NCI-H2196 treated with DMSO at 0.1 percent for 48 hours (cell line): ENCODE results near the gene MS4A10.
"Not testable (repeated sequence)": the region's sequence is repeated elsewhere in the genome, so short reads cannot be mapped to it uniquely, and the experiment has no call there.

Source experiments
- DNase-seq: peaks from one replicate; lab custom pipeline; 2025; ENCODE audit not compliant: unreplicated experiment; lab: John Stamatoyannopoulos, UW

Gene MS4A10

DNA sequence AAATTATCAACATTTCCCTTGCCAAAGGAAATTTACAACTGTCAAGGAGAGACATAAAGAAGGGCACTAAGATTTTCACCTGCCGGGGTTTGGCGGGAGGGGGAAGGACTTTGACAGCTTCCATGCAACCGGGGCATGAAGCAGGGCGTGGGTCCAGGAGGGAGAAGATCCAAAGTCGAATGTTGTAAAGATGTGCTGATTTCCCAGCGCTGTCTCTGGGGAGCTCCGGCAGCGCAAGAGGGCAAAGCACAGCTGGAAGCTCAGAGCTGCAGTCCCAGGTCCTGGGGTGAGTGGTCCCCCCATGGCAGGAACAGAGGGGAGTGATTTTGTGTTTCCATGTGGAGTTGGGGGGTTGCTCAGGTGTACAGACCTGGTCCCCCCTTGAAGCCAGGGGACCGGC lies at the start of gene MS4A10:
Gene MS4A10, plus strand, starts transcription at position 198 of the 400 bp plus-strand sequence. CDS start 5,003 bp downstream, outside the sequence.
- no peak for DNase-seq

DNA sequence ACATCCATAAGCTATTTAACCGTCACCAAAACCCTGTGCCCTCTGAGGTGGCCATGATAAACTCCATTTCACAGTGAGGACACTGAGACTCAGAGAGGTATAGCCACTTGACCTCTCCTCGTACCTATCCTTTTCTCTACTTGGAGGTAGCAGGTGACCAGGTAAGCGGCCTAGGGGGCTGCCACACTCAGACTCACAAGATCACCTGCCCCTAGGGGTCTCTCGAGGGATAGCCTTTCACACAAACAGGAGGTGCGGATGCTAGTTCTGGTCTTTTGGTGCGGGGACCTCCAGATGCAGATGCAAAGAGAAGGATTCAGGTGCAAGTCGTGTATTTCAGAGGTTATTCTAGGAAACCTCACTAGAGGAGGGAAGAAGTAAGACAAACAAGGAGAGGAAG lies 46.0 kb upstream of the MS4A10 start:
- no peak for DNase-seq

DNA sequence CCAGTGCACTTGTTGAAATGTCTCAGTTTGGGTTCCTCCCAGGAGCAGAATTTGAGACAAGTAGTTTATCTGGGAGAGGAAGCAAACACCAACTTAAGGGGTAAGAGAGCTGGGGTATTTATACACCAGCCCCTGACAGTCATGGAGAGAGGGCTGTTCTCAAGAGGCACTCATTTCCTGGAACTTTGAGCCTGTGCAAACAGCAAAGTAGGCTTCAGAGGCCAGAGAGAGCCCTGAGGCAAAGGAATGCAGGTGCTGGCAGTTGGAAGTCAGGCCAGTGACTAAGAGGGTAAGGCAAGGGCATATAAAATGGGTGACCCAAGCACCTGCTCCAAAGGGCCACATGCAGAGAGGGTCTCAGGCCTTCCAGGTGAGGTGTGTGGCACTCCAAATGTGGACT lies 44.6 kb upstream of the MS4A10 start:
- DNase-seq: no peak

DNA sequence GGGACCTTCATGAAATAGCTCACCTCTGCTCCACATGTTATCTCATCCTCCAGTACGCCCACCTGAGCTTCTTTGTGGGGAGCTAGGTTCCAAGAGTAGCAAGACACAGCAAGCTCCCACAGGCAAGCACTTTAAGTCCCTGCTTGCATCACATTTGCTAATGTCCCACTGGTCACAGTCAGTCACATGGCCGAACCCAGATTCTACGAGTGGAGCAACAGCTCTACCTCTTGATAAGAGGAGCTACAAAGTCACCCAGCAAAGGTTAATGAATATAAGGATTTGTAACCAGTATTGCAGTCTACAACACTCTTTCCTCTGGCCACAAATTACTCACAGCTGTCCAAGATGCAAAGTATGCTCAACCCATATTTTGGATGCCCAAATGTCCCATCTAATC lies 43.7 kb upstream of the MS4A10 start:
- no peak for DNase-seq

DNA sequence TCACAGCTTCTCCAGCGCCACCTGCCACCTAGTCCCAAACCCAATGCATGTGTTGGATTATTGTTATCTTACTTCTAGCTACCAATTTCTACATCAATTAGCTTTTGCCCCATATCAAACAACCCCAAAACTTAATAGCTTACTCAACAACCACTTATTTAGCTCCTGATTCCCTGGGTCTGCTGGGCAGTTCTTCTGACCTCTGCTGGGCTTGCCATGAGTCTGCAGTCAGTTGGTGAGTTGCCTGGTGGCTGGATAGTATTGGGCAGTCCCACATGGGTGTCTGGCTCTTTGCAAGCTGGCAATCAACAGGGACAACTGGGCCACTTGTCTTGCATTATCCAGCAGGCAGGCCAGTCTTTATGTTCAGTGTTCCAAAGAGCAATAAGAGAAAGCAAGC lies 42.1 kb upstream of the MS4A10 start:
- DNase-seq: no peak

DNA sequence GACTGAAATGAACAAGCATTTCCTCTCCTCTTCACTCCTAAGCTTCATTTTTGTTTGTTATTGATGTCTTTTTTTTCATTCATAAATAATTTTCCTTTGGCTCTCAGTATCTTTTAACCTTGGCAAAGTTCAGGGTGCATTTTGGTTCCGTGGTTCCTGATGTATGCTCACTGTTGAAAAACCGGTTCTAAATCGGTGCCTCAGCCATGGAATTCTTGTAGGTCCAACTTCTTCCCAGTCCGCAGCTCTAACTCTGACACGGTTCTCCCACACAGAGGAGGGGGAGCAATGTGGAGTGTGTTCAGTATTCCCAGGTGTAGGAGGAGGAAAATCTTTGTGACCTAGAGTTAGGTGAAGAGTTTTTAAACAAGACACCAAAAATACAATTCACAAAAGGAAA lies 41.0 kb upstream of the MS4A10 start:
- no peak for DNase-seq

DNA sequence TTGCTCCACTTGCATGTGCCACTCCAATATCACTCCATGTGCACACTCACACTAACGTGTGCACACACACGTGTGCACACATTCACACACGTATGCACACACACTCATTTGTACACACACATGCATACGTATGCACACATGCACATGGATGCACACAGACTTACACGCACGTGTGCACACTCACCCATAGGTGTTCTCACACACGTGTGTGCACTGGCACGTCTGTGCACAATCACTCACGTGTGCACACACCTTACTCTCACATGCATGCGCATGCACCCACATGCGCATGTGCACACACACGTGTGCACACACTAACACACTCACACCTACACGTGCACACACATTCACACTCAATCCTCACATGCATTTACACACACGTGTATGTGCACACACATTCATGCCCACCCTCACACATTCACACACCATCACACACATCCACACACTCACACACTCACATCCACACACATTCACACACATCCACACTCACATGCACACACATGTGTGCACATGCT lies 37.7 kb upstream of the MS4A10 start:
- DNase-seq: no peak

DNA sequence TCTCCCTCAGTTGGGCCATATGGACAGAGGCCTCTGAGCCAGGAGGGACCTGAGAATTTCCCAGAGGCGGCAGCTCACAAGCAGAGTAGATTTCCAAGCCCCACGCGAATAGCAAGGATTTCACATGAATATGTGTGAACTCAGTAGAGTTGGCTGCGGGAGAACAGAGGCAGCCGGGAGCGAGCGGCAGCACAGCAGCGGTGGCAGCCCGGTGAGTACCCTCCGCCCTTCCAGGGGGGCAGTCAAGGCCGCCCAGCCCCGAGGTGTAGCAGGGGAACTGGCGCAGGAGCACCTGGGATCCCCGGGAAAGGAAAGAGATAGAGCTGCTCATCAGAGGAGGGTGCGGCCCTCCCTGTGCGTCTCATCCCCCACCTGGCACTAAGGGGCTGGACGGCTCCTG lies 36.9 kb upstream of the MS4A10 start:
- no peak for DNase-seq

DNA sequence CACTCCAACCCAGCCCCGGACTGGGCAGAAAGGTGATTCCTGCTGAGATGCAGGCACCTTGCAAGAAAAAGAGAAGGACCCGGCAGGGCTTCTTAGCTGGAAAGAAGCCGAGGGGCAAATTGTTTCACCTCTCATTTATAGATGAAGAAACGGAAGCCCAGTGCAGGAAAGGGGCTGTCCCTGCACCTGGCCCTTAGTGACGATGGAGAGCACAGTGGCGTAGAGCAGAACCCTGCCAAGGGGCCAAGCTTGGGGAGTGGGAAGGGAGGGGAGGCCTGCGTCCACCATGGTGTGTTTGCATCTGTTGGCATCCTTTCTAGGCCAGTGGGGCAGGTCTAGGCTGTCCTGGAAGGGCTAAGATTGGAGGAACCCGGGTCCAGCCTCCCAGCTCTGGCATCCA lies 36.3 kb upstream of the MS4A10 start:
- no peak for DNase-seq

DNA sequence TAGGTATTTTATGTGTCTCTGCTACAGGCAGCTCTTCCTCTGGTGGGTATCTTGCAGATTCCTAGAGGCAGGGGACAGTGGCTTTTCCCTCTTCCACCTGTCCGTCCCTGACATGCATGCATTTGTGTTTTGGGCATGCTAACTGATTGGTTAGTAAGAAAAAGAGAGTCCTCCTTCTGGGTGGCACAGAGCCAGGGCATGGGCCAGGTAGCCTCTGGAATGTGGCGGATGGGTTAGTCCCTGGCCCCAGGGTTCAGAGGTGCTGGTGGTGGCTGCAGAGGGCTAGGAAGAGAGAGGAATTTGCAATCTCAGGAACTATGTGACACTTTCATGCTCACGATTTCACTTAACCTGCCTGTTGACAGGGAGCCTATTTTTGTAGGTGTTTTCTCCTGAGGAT lies 34.2 kb upstream of the MS4A10 start:
- no peak for DNase-seq

DNA sequence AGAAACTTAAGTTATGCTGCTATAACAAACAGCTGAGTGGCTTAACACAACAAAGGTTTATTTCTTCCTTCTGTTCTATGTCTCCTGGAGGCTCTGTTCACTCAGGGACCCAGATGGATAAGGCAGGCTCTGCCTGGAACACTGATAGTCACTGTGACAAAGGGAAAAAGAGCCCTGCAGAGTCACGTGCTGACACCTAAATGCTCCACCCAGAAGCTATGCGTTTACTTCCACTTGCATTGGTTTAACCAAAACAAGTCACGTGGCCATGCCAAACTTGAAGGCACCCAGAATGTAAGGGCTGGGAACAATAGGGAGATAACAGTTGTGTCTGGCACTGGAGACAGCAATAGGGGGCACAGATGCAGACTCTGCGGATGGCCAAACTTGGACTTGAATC lies 31.8 kb upstream of the MS4A10 start:
- no peak for DNase-seq

DNA sequence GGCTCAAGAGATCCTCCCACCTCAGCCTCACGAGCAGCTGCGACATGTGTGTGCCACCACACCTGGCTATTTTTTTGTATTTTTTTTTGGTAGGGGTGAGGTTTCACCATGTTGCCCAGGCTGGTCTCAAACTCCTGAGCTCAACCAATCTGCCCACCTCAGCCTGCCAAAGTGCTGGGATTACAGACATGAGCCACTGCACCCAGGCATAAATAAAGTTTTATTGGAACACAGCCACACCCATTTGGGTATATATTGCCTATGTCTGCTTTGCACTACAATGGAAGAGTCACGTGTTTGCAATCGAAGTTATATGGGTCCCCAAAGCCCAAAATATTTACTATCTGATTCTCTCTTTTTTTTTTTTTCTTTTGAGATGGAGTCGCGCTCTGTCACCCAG lies 30.2 kb upstream of the MS4A10 start:
- DNase-seq: no peak

DNA sequence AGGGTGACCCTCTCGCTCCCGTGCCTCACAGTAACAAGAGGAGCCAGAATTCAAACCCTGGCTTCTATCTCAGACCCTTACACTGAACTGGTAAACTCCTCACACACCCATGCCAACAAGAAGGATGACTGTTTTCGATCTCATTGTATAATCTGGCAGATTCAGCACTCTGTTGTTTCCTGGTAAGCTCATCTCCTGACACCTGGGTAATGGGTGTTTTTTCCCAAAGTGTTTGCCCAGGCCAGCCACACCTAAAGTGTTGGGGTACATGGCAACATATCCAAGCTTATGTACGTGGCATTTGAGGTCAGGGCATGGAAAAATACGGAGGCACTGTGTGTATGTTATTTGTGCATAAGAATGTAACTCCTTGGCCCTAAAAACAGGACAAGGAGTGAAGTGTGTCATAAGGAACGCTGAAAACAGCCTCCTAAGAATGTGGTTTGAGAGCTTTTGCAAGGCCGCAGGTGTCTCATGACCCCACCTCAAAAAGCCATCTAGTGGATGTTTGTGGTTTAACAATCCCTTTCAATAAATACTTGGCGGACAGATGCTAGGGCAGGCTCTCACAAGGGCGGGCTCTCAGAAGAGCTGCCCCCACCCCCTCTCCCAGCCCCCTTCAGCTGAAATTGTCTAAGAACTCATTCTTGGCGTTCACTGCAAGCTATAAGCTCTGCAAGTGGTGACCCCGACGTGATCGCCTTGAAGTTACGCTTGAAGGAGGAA lies 28.7 kb upstream of the MS4A10 start, which contains the start of gene MS4A15:
Gene MS4A15, plus strand, starts transcription at position 561 of the 726 bp plus-strand sequence. CDS start 6,867 bp downstream, outside the sequence.
- no peak for DNase-seq

DNA sequence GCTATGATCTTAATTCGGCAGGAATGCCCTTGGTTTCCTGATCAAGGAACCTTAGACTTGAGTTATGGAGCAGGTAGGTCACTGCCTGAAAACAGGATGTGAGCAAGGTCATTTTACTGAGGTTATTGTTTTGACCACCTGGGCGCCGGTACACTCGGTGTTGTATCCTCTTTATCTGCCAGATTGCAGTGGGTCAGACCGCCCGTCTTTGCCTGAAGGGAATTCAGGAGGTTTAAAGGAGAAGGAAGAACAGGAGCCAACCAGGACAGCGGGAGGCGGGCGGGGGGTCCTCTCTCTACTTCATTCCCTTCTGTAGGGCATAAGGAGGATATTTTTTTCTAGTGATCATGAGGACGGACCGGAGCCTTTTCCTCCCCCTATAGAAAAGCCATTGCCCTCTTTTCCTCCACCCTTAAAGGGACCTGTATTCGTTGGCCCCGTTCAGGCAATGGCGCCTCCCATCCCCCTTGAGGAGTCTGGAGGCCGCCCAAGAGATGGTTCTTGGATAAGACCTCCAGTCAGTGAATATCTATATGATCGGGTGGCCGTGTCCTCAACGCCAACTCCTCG lies 27.8 kb upstream of the MS4A10 start:
- no peak for DNase-seq

DNA sequence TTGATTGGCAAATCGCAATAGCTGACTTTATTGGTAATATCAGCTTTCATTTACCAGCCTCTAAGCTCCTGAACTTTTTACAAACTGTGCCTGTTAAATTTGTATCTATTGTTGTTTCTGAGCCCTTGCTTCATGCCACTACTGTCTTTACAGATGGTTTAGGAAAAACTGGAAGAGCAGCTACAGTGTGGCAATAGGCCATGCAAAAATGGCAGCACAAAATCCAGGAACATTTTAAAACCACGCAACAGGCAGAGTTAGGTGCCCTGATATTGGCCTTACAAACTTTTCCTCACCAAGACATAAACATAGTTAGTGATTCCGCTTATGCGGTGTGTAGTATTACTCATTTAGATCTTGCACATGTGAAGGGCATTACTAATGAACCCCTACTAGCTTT lies 26.5 kb upstream of the MS4A10 start:
- not testable (repeated sequence) for DNase-seq

DNA sequence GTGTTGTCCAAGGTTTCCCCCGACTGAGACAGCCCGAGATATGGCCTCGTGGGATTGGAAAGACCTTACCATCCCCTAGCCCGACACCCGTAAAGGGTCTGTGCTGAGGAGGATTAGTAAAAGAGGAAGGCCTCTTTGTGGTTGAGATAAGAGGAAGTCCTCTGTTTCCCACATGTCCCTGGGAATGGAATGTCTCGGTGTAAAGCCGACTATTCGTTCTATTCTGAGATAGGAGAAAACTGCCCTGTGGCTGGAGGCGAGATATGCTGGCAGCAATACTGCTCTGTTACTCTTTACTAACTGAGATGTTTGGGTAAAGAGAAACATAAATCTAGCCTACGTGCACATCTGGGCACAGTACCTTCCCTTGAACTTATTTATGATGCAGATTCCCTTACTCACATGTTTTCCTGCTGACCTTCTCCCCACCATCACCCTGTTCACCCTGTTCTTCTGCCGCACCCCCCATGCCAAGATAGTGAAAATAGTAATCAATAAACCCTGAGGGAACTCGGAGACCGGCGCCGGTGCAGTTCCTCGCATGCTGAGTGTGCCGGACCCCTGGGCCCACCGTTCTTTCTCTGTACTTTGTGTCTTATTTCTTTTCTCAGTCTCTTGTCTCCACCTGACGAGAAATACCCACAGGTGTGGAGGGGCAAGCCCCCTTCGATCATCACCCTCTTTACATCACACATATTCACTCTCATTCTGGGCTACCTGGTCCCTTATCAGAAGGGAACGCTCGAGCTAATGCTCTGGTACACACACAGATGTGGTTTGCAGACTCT lies 25.5 kb upstream of the MS4A10 start:
- not testable (repeated sequence) for DNase-seq

DNA sequence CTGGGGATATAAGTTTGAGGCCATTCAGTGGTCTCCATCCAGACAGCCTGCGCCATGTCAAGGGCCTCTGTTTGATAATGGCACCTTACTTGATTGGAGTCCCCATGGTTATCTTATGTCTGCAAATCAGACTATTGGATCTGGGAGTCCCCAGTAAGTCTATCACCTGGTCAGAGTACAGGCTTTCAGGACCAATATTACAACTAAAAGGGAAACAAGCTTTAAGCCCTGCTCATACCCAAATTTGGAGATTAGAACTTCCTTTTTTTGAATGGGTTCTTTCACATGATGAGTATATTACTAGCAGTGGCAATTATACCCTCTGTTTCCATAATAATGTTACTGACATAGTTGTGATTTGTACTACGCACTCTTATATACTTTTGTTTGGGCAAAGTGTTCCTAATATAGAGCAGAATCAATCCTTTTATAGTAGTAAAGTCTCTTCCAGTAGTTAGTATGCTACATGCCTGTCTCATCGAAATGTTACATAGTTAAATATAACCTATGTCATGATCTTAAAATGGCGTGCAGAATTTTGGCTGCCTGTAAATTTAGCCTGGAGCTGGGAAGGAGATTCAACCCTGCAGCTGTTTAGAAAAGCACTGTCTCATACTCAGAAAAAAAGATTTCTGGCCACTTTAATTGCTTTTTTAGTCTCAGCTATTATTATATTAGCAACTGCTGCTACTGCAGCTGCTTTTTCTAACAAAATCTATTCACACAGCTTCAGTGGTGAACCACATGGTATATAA lies 23.5 kb upstream of the MS4A10 start:
- DNase-seq: no peak

DNA sequence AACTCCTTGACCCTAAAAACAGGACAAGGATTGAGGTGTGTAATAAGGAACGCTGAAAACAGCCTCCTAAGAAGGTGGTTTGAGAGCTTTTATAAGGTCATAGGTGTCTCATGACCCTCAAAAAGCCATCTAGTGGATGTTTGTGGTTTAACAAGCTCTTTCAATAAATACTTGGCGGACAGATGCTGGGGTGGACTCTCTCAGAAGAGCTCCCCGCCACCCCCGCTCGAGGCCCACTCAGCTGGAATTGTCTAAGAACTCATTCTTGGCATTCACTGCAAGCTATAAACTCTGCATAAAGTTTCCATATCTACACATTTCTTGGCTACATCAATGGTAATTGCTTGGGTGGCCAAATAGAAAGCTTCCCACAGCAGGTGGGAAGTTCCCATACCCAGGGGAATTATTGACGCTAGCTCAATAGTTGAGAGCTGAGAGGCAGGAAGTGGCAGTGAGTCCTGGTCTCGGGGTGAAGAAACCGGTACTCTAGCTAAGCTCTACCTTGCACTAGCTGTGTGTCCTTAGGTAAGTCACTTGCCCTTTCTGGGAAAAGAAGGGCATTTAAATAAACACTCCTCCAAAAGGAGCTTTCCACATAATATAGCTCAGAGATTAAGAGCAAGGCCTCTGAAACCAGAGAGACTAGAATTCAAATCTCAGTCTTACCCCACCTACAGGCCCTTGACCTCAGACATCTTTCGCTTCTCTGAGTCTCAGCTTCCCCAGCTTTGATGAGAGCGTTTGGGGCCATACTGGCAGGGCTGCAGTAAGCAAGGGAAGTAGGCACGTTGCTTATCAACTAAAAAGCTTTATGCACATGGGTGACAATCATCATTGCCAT lies 22.1 kb upstream of the MS4A10 start:
- no peak for DNase-seq

DNA sequence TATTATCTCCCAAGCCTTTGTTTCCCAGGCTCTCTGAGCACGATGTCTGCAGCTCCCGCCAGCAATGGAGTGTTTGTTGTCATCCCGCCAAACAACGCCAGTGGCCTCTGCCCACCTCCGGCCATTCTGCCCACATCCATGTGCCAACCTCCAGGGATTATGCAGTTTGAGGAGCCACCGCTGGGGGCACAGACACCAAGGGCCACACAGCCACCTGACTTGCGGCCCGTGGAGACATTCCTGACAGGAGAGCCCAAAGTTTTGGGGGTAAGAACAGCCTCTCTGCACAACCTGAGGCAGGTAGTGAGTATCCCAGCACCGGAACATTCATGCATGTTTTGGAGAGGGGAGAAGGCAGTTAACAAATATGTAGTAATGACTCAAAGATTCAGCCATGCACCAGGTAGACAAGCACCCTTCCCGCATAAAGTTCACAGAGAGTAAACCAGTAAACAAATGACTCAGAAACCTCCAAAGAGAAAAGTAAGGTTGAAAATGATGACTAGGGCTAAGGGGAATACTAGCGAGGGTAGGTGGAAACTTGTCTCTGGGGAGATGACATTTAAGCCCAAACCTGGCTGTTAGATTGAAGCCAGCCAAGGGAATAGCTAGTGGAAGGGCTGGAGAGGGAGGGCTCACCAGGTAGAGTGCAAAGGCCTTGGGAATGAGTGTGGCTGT lies 21.3 kb upstream of the MS4A10 start:
- no peak for DNase-seq

DNA sequence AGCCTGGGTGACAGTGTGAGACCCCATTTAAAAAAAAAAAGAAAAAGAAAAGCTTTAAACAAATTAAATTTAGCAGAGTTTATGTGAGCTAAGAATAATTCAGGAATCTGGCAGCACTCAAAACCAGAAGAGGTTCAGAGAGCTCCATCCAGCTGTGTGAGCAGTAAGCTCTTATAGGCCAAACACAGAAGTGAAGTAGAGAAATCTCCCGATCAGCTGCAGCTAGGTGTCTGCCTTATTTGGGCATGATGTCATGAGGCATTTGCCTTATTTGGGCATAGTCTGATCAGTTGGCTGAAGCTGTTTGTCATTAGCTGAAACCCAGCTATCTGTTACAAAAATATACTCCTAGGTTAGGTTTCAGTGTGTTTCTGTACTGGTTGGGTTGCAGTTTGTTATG lies 20.3 kb upstream of the MS4A10 start:
- no peak for DNase-seq
